ENCODE results near the gene TRAF3IP1. TPM values are rescaled to one million over a fixed set of nuclear protein-coding genes. Genes with fewer than 3 reads are reported as not detected.
"Not testable (repeated sequence)": the region's sequence is repeated elsewhere in the genome, so short reads cannot be mapped to it uniquely, and the experiment has no call there.

TRAF3IP1 gene
- total and polyA plus RNA-seq, 4 donors: 4.0 to 9.1 (median 4.6) TPM

DNA sequence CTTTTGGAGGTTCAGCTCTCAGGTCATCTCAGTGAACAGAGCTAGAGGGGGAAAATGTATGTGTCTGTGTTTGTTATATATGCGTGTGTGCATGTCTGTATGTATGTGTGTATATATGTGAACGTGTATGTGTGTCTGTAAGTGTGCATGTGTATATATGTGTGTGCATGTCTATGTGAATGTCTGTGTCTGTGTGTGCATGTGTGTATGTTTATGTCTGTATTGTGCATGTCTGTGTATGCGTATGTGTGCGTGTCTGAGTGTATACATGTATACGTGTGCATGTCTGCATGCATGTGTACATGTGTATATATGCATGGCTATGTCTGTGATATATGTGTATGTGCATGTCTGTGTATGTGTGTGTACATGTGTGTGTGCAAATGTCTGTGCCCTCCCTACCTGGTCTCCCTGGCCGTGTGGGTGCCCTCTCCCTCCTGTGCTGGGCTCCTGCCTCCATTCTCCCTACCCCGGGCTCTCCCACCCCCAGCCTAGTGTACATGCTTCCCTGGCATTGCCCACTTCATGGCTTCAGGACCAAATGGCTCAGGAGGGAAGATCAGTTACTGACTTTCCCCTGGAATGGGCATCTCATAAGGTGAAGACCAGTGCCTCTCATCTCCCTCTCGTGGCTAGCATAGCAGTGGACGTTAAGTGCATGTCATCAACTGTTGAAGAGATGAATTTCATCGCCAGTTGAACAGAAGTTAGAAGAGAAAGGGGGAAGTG is 49.9 kb downstream of the TRAF3IP1 start:
- Histone ChIP-seq H3K27ac (ENCODE audit: low read depth in 1 of 2, low read length in 2 of 2) (no peak overlapping the region), H3K4me1 (ENCODE audit: control insufficient read depth in 4 of 4, insufficient read depth in 4 of 4, low read length in 3 of 4) (peaks cover 0 to 3% (median 0%) of the 10 kb centered on the region in 4 donors), H3K4me3 (ENCODE audit: low read depth in 1 of 3, low read length in 3 of 3) (no peak overlapping the region), H3K36me3 (ENCODE audit: control insufficient read depth in 4 of 4, insufficient read depth in 3 of 4, low read depth in 1 of 4, low read length in 3 of 4) (no peaks in the 10 kb centered on the region), H3K27me3 (ENCODE audit: control insufficient read depth in 4 of 4, insufficient read depth in 4 of 4, low read length in 3 of 4) (no peaks in the 10 kb centered on the region), H3K9ac (ENCODE audit: low read depth in 1 of 2, low read length in 2 of 2) (no peak overlapping the region), H3K9me3 (ENCODE audit: control insufficient read depth in 4 of 4, low read length in 3 of 4) (no peaks in the 10 kb centered on the region)
- no peak for DNase-seq (ENCODE audit: low spot score)
- 89% methylated on average over 10 of the region's 10 CpGs for WGBS
- peak; percentile 7 for TF ChIP-seq FOXA1 (IDR thresholded peaks at IDR 0.05)
- TF ChIP-seq SP1 (IDR thresholded peaks at IDR 0.05): no peak

DNA sequence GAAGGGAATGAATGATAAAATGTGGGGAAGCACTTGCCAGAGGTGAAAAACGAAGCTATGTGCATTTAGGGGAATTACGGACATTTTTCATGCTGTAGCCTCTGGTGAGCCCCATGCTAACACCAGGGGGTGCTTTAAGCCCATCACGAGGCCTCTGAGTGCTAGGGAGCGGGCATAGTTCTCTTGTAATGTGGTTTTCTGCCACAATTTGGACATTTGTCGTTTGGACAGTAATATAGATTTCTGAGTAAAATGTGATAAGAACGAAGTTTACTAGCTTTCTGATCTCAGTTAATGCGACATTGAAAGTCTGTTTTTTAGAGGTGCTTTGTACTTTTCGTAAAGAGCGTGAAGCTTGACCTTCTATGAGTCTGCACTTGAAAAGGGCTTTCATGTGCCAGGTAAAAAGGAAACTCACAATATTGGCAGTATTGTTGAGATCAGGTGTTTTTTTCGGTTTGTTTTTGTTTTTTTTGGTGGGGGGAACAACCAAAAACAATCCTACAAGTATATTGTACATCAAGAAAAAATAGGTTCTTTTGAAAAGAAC is 50.6 kb downstream of the TRAF3IP1 start:
- Histone ChIP-seq H3K36me3 (ENCODE audit: control insufficient read depth in 4 of 4, insufficient read depth in 3 of 4, low read depth in 1 of 4, low read length in 3 of 4) (no peaks in the 10 kb centered on the region), H3K9ac (ENCODE audit: low read depth in 1 of 2, low read length in 2 of 2) (peak overlapping the region; percentile 23 to 47), H3K27ac (ENCODE audit: low read depth in 1 of 2, low read length in 2 of 2) (no peak overlapping the region), H3K4me3 (ENCODE audit: low read depth in 1 of 3, low read length in 3 of 3) (no peak overlapping the region), H3K27me3 (ENCODE audit: control insufficient read depth in 4 of 4, insufficient read depth in 4 of 4, low read length in 3 of 4) (no peaks in the 10 kb centered on the region), H3K4me1 (ENCODE audit: control insufficient read depth in 4 of 4, insufficient read depth in 4 of 4, low read length in 3 of 4) (peaks cover 0 to 3% (median 0%) of the 10 kb centered on the region in 4 donors), H3K9me3 (ENCODE audit: control insufficient read depth in 4 of 4, low read length in 3 of 4) (no peaks in the 10 kb centered on the region)
- TF ChIP-seq HNF4A (conservative IDR thresholded peaks at IDR 0.05) (peak in 1 of 2 donors; percentile 46), JUND (IDR thresholded peaks at IDR 0.05) (no peak), EGR1 (IDR thresholded peaks at IDR 0.05; ENCODE audit: low read depth in 2 of 2) (no peak), GABPA (IDR thresholded peaks at IDR 0.05 in 1 of 2, conservative IDR thresholded peaks at IDR 0.05 in 1 of 2) (no peak), RXRA (IDR thresholded peaks at IDR 0.05) (peak in 1 of 2 donors; percentile 4), FOXA1 (IDR thresholded peaks at IDR 0.05) (no peak), TAF1 (conservative IDR thresholded peaks at IDR 0.05) (no peak), SP1 (IDR thresholded peaks at IDR 0.05) (no peak), HNF4G (IDR thresholded peaks at IDR 0.05) (no peak), RAD21 (IDR thresholded peaks at IDR 0.05) (peak; percentile 97 to 99), NR2F2 (IDR thresholded peaks at IDR 0.05) (no peak)
- TF ChIP-seq, protein P1, sequence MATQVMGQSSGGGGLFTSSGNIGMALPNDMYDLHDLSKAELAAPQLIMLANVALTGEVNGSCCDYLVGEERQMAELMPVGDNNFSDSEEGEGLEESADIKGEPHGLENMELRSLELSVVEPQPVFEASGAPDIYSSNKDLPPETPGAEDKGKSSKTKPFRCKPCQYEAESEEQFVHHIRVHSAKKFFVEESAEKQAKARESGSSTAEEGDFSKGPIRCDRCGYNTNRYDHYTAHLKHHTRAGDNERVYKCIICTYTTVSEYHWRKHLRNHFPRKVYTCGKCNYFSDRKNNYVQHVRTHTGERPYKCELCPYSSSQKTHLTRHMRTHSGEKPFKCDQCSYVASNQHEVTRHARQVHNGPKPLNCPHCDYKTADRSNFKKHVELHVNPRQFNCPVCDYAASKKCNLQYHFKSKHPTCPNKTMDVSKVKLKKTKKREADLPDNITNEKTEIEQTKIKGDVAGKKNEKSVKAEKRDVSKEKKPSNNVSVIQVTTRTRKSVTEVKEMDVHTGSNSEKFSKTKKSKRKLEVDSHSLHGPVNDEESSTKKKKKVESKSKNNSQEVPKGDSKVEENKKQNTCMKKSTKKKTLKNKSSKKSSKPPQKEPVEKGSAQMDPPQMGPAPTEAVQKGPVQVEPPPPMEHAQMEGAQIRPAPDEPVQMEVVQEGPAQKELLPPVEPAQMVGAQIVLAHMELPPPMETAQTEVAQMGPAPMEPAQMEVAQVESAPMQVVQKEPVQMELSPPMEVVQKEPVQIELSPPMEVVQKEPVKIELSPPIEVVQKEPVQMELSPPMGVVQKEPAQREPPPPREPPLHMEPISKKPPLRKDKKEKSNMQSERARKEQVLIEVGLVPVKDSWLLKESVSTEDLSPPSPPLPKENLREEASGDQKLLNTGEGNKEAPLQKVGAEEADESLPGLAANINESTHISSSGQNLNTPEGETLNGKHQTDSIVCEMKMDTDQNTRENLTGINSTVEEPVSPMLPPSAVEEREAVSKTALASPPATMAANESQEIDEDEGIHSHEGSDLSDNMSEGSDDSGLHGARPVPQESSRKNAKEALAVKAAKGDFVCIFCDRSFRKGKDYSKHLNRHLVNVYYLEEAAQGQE (IDR thresholded peaks at IDR 0.05): no peak
- TF ChIP-seq, protein P2, sequence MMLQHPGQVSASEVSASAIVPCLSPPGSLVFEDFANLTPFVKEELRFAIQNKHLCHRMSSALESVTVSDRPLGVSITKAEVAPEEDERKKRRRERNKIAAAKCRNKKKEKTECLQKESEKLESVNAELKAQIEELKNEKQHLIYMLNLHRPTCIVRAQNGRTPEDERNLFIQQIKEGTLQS (IDR thresholded peaks at IDR 0.05): no peak
- TF ChIP-seq, protein P3, sequence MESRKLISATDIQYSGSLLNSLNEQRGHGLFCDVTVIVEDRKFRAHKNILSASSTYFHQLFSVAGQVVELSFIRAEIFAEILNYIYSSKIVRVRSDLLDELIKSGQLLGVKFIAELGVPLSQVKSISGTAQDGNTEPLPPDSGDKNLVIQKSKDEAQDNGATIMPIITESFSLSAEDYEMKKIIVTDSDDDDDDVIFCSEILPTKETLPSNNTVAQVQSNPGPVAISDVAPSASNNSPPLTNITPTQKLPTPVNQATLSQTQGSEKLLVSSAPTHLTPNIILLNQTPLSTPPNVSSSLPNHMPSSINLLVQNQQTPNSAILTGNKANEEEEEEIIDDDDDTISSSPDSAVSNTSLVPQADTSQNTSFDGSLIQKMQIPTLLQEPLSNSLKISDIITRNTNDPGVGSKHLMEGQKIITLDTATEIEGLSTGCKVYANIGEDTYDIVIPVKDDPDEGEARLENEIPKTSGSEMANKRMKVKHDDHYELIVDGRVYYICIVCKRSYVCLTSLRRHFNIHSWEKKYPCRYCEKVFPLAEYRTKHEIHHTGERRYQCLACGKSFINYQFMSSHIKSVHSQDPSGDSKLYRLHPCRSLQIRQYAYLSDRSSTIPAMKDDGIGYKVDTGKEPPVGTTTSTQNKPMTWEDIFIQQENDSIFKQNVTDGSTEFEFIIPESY (IDR thresholded peaks at IDR 0.05): no peak
- TF ChIP-seq, protein P4, sequence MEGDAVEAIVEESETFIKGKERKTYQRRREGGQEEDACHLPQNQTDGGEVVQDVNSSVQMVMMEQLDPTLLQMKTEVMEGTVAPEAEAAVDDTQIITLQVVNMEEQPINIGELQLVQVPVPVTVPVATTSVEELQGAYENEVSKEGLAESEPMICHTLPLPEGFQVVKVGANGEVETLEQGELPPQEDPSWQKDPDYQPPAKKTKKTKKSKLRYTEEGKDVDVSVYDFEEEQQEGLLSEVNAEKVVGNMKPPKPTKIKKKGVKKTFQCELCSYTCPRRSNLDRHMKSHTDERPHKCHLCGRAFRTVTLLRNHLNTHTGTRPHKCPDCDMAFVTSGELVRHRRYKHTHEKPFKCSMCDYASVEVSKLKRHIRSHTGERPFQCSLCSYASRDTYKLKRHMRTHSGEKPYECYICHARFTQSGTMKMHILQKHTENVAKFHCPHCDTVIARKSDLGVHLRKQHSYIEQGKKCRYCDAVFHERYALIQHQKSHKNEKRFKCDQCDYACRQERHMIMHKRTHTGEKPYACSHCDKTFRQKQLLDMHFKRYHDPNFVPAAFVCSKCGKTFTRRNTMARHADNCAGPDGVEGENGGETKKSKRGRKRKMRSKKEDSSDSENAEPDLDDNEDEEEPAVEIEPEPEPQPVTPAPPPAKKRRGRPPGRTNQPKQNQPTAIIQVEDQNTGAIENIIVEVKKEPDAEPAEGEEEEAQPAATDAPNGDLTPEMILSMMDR (IDR thresholded peaks at IDR 0.05; ENCODE audit: low read depth, low read length, missing input control): peak; percentile 88
- TF ChIP-seq, protein P5, sequence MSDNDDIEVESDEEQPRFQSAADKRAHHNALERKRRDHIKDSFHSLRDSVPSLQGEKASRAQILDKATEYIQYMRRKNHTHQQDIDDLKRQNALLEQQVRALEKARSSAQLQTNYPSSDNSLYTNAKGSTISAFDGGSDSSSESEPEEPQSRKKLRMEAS (IDR thresholded peaks at IDR 0.05): no peak
- DNase-seq (ENCODE audit: low spot score): peak; percentile 76
- 35% methylated on average over 10 of the region's 10 CpGs for WGBS

DNA sequence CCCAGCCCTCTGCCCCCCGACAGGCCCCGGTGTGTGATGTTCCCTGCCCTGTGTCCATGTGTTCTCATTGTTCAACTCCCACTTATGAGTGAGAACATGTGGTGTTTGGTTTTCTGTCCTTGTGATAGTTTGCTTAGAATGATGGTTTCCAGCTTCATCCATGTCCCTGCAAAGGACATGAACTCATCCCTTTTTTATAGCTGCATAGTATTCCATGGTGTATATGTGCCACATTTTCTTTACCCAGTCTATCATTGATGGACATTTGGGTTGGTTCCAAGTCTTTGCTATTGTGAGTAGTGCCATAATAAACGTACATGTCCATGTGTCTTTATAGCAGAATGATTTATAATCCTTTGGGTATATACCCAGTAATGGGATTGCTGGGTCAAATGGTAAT is 52.0 kb downstream of the TRAF3IP1 start:
- not testable (repeated sequence) for DNase-seq (ENCODE audit: low spot score); H3K27me3 ChIP-seq (ENCODE audit: control insufficient read depth in 4 of 4, insufficient read depth in 4 of 4, low read length in 3 of 4); H3K4me3 ChIP-seq (ENCODE audit: low read depth in 1 of 3, low read length in 3 of 3); H3K27ac ChIP-seq (ENCODE audit: low read depth in 1 of 2, low read length in 2 of 2); H3K4me1 ChIP-seq (ENCODE audit: control insufficient read depth in 4 of 4, insufficient read depth in 4 of 4, low read length in 3 of 4); H3K9ac ChIP-seq (ENCODE audit: low read depth in 1 of 2, low read length in 2 of 2); H3K9me3 ChIP-seq (ENCODE audit: control insufficient read depth in 4 of 4, low read length in 3 of 4); H3K36me3 ChIP-seq (ENCODE audit: control insufficient read depth in 4 of 4, insufficient read depth in 3 of 4, low read depth in 1 of 4, low read length in 3 of 4)
- WGBS: 97% methylated on average over 3 of the region's 3 CpGs

Data from liver (tissue), 9 donors.